Inferior parietal cortex (tissue), 1 donor: ENCODE measurements around the gene GLYAT.
A peak's percentile ranks its signal among the peaks of the same experiment; 100 is the strongest.
"Not testable (repeated sequence)": the region's sequence is repeated elsewhere in the genome, so short reads cannot be mapped to it uniquely, and the experiment has no call there.

ENCODE experiments used
- DNase-seq: peaks from one replicate; pipeline ENCODE4 v3.0.0-alpha.2; 2016; ENCODE audit errors: extremely low spot score

GLYAT gene

GRCh38 chr11:58677536-58677935 lies 54.2 kb downstream of the GLYAT start:
- DNase-seq, result not testable (repeated sequence)

GRCh38 chr11:58676563-58677135 lies 55.1 kb downstream of the GLYAT start:
- no peak for DNase-seq

- DNase-seq, result peak; percentile 78
These were observed 56.2 kb downstream of the GLYAT start for GRCh38 chr11:58675334-58676155.

- DNase-seq, result no peak
These were observed 57.1 kb downstream of the GLYAT start for GRCh38 chr11:58674609-58675008.

- DNase-seq, result no peak
These were observed 59.6 kb downstream of the GLYAT start for GRCh38 chr11:58671983-58672633.

GRCh38 chr11:58659910-58660570 lies 71.7 kb downstream of the GLYAT start:
- no peak for DNase-seq

- no peak for DNase-seq
These were observed 72.3 kb downstream of the GLYAT start for GRCh38 chr11:58659404-58659803.
